ENCODE measurements around the gene KRTAP20-3.

The KRTAP20-3 gene

GRCh38 chr21:30612132-30612531 lies 30.5 kb upstream of the KRTAP20-3 start:
- no peak for DNase-seq
- TF ChIP-seq, protein P1, sequence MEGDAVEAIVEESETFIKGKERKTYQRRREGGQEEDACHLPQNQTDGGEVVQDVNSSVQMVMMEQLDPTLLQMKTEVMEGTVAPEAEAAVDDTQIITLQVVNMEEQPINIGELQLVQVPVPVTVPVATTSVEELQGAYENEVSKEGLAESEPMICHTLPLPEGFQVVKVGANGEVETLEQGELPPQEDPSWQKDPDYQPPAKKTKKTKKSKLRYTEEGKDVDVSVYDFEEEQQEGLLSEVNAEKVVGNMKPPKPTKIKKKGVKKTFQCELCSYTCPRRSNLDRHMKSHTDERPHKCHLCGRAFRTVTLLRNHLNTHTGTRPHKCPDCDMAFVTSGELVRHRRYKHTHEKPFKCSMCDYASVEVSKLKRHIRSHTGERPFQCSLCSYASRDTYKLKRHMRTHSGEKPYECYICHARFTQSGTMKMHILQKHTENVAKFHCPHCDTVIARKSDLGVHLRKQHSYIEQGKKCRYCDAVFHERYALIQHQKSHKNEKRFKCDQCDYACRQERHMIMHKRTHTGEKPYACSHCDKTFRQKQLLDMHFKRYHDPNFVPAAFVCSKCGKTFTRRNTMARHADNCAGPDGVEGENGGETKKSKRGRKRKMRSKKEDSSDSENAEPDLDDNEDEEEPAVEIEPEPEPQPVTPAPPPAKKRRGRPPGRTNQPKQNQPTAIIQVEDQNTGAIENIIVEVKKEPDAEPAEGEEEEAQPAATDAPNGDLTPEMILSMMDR (IDR thresholded peaks at IDR 0.05; ENCODE audit: borderline replicate concordance, extremely low read depth, low read length, poor library complexity, severe bottlenecking) = no peak
- TF ChIP-seq EZH2 (IDR thresholded peaks at IDR 0.05; ENCODE audit: borderline replicate concordance, low read depth, low read length, severe bottlenecking) = no peak
- no peak overlapping the region for H3K4me2 ChIP-seq (ENCODE audit: insufficient read depth, low read length)

DNA sequence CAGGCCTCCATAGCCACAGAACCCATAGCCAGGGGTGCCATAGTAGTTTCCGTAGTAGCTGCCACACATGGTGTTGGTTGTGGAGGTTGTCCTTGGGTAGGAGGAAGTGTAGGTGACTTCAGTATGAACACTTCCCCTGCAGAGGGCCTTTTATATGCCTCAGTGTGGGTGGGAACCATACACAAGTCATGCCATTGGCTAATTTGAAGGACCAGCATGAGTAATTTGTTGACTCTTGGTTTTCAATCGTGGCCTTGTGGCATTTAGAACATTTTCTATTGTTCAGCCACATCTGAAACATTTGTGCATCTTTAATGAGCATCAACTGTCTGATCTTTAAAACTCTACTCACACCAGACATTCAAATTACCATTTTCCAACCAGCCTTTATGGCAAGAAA lies 28.8 kb upstream of the KRTAP20-3 start, which contains the start of gene KRTAP6-1:
KRTAP6-1 (minus strand) TSS at position 95 of the 400 bp plus-strand sequence; CDS start at position 69, 26 bp downstream.
- H3K27ac ChIP-seq (ENCODE audit: low read length) = no peak within 1 kb of the TSS
- no peaks in the 10 kb centered on the region for H3K4me1 ChIP-seq (ENCODE audit: insufficient read depth, low read length)
- DNase-seq (no peak), ATAC-seq (ENCODE audit: insufficient read depth, low read depth) (no peak)
- no peaks in the 10 kb centered on the region for H4K20me1 ChIP-seq (ENCODE audit: insufficient read depth, low read length)
- H3K9me3 ChIP-seq (ENCODE audit: insufficient read depth, low read length, severe bottlenecking) = no peaks in the 10 kb centered on the region
- no peak within 1 kb of the TSS for H3K4me2 ChIP-seq (ENCODE audit: insufficient read depth, low read length)
- H3K4me3 ChIP-seq (ENCODE audit: low read depth in 1 of 2, low read length in 2 of 2) = no peak within 1 kb of the TSS
- H3K27me3 ChIP-seq (ENCODE audit: insufficient read depth, low read length, poor library complexity) = no peaks in the 10 kb centered on the region
- H3K79me2 ChIP-seq (ENCODE audit: insufficient read depth, low read length) = no peaks in the 10 kb centered on the region
- H3K36me3 ChIP-seq (ENCODE audit: insufficient read depth, low read length) = no peaks in the 10 kb centered on the region
- TF ChIP-seq, protein P1 (IDR thresholded peaks at IDR 0.05; ENCODE audit: borderline replicate concordance, extremely low read depth, low read length, poor library complexity, severe bottlenecking) = no peak
- no peak for TF ChIP-seq EZH2 (IDR thresholded peaks at IDR 0.05; ENCODE audit: borderline replicate concordance, low read depth, low read length, severe bottlenecking)
- H2AFZ ChIP-seq (ENCODE audit: low read depth, low read length) = no peak within 1 kb of the TSS
- H3K9ac ChIP-seq (ENCODE audit: low read depth, low read length) = no peak within 1 kb of the TSS

More at GRCh38 chr21:30612132-30612531, 30.5 kb upstream of the KRTAP20-3 start:
- H3K9me3 ChIP-seq (ENCODE audit: insufficient read depth, low read length, severe bottlenecking) = no peaks in the 10 kb centered on the region
- H3K27me3 ChIP-seq (ENCODE audit: insufficient read depth, low read length, poor library complexity) = no peaks in the 10 kb centered on the region
- no peak overlapping the region for H3K27ac ChIP-seq (ENCODE audit: low read length)
- no peak overlapping the region for H3K9ac ChIP-seq (ENCODE audit: low read depth, low read length)
- no peaks in the 10 kb centered on the region for H3K79me2 ChIP-seq (ENCODE audit: insufficient read depth, low read length)
- no peak overlapping the region for H3K4me3 ChIP-seq (ENCODE audit: low read depth in 1 of 2, low read length in 2 of 2)
- H3K4me1 ChIP-seq (ENCODE audit: insufficient read depth, low read length) = no peaks in the 10 kb centered on the region
- ATAC-seq (ENCODE audit: insufficient read depth, low read depth) = no peak
- no peak overlapping the region for H2AFZ ChIP-seq (ENCODE audit: low read depth, low read length)
- no peaks in the 10 kb centered on the region for H4K20me1 ChIP-seq (ENCODE audit: insufficient read depth, low read length)
- no peaks in the 10 kb centered on the region for H3K36me3 ChIP-seq (ENCODE audit: insufficient read depth, low read length)

- H3K4me3 ChIP-seq (ENCODE audit: low read depth in 1 of 2, low read length in 2 of 2) = no peak overlapping the region
- H2AFZ ChIP-seq (ENCODE audit: low read depth, low read length) = no peak overlapping the region
- H3K27ac ChIP-seq (ENCODE audit: low read length) = no peak overlapping the region
- DNase-seq = no peak
- H3K4me1 ChIP-seq (ENCODE audit: insufficient read depth, low read length) = no peaks in the 10 kb centered on the region
- no peak overlapping the region for H3K4me2 ChIP-seq (ENCODE audit: insufficient read depth, low read length)
- no peak overlapping the region for H3K9ac ChIP-seq (ENCODE audit: low read depth, low read length)
- no peaks in the 10 kb centered on the region for H4K20me1 ChIP-seq (ENCODE audit: insufficient read depth, low read length)
- no peak for ATAC-seq (ENCODE audit: insufficient read depth, low read depth)
- H3K9me3 ChIP-seq (ENCODE audit: insufficient read depth, low read length, severe bottlenecking) = no peaks in the 10 kb centered on the region
- H3K79me2 ChIP-seq (ENCODE audit: insufficient read depth, low read length) = no peaks in the 10 kb centered on the region
- no peaks in the 10 kb centered on the region for H3K36me3 ChIP-seq (ENCODE audit: insufficient read depth, low read length)
- no peak for TF ChIP-seq EZH2 (IDR thresholded peaks at IDR 0.05; ENCODE audit: borderline replicate concordance, low read depth, low read length, severe bottlenecking)
- TF ChIP-seq, protein P1 (IDR thresholded peaks at IDR 0.05; ENCODE audit: borderline replicate concordance, extremely low read depth, low read length, poor library complexity, severe bottlenecking) = no peak
- no peaks in the 10 kb centered on the region for H3K27me3 ChIP-seq (ENCODE audit: insufficient read depth, low read length, poor library complexity)
Observed at GRCh38 chr21:30615199-30615598, 27.5 kb upstream of the KRTAP20-3 start.

- no peak for ATAC-seq (ENCODE audit: insufficient read depth, low read depth)
- no peaks in the 10 kb centered on the region for H3K9me3 ChIP-seq (ENCODE audit: insufficient read depth, low read length, severe bottlenecking)
- no peak within 1 kb of the TSS for H2AFZ ChIP-seq (ENCODE audit: low read depth, low read length)
- no peak for TF ChIP-seq EZH2 (IDR thresholded peaks at IDR 0.05; ENCODE audit: borderline replicate concordance, low read depth, low read length, severe bottlenecking)
- TF ChIP-seq, protein P1 (IDR thresholded peaks at IDR 0.05; ENCODE audit: borderline replicate concordance, extremely low read depth, low read length, poor library complexity, severe bottlenecking) = no peak
- no peaks in the 10 kb centered on the region for H3K4me1 ChIP-seq (ENCODE audit: insufficient read depth, low read length)
- H3K4me3 ChIP-seq (ENCODE audit: low read depth in 1 of 2, low read length in 2 of 2) = no peak within 1 kb of the TSS
- no peaks in the 10 kb centered on the region for H3K79me2 ChIP-seq (ENCODE audit: insufficient read depth, low read length)
- no peak within 1 kb of the TSS for H3K9ac ChIP-seq (ENCODE audit: low read depth, low read length)
- H3K4me2 ChIP-seq (ENCODE audit: insufficient read depth, low read length) = no peak within 1 kb of the TSS
- DNase-seq = no peak
- H3K36me3 ChIP-seq (ENCODE audit: insufficient read depth, low read length) = no peaks in the 10 kb centered on the region
- no peaks in the 10 kb centered on the region for H4K20me1 ChIP-seq (ENCODE audit: insufficient read depth, low read length)
- H3K27ac ChIP-seq (ENCODE audit: low read length) = no peak within 1 kb of the TSS
- no peaks in the 10 kb centered on the region for H3K27me3 ChIP-seq (ENCODE audit: insufficient read depth, low read length, poor library complexity)
Observed at GRCh38 chr21:30616125-30616524, 26.5 kb upstream of the KRTAP20-3 start, which contains the start of gene KRTAP20-1. KRTAP20-1 (plus strand) TSS chr21:30616425; CDS start chr21:30616455, 30 bp downstream.

Measured in DND-41 (cell line).